Measurements from ENCODE around the gene PRKG1.

Gene PRKG1

GRCh38 chr10:51521605-51522004 lies 447.3 kb downstream of the PRKG1 start:
- H2AFZ ChIP-seq (ENCODE audit: low read length) = no peak overlapping the region

DNA sequence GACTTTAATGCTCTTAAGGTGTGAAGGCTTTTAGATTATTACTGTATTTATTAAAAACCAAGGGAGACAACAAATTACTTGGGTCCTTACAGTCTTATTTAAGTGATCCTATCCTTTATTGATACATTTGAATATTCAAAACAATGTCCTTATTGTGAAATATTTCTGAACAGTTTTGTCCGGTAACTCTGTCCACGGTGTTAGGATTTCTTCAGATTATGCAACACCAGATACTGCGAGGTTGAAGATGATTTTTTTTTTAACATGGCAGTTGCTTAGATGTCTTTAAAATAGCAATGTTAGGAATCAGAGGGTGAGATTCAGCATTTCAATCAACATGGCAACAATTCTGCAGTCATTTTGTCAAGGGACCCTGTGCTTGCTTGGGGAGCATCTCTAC lies 448.6 kb downstream of the PRKG1 start:
- no peaks in the 10 kb centered on the region for H3K4me1 ChIP-seq (ENCODE audit: insufficient read depth, low read length, poor library complexity, severe bottlenecking)
- no peak overlapping the region for H3K4me2 ChIP-seq (ENCODE audit: low read depth, low read length, poor library complexity, severe bottlenecking)
- no peak overlapping the region for H3K9ac ChIP-seq (ENCODE audit: low read depth, low read length, poor library complexity, severe bottlenecking)
- no peaks in the 10 kb centered on the region for H3K36me3 ChIP-seq (ENCODE audit: insufficient read depth, low read length)
- H3K9me2 ChIP-seq (replicated peaks; ENCODE audit: low read depth, low read length) = no peaks in the 10 kb centered on the region
- H3K9me3 ChIP-seq (ENCODE audit: insufficient read depth, low read depth, low read length) = no peaks in the 10 kb centered on the region
- H3K79me2 ChIP-seq (ENCODE audit: insufficient read depth, low read length) = no peaks in the 10 kb centered on the region
- no peaks in the 10 kb centered on the region for H3K27me3 ChIP-seq (ENCODE audit: insufficient read depth, low read length, poor library complexity, severe bottlenecking)
- H4K20me1 ChIP-seq (ENCODE audit: insufficient read depth, low read length, poor library complexity, severe bottlenecking) = no peaks in the 10 kb centered on the region
- TF ChIP-seq, protein P1, sequence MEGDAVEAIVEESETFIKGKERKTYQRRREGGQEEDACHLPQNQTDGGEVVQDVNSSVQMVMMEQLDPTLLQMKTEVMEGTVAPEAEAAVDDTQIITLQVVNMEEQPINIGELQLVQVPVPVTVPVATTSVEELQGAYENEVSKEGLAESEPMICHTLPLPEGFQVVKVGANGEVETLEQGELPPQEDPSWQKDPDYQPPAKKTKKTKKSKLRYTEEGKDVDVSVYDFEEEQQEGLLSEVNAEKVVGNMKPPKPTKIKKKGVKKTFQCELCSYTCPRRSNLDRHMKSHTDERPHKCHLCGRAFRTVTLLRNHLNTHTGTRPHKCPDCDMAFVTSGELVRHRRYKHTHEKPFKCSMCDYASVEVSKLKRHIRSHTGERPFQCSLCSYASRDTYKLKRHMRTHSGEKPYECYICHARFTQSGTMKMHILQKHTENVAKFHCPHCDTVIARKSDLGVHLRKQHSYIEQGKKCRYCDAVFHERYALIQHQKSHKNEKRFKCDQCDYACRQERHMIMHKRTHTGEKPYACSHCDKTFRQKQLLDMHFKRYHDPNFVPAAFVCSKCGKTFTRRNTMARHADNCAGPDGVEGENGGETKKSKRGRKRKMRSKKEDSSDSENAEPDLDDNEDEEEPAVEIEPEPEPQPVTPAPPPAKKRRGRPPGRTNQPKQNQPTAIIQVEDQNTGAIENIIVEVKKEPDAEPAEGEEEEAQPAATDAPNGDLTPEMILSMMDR (conservative IDR thresholded peaks at IDR 0.05; ENCODE audit: low read length) = no peak
- no peaks in the 10 kb centered on the region for H3F3A ChIP-seq (ENCODE audit: low read depth)
- H2AFZ ChIP-seq (ENCODE audit: low read length) = no peak overlapping the region
- no peak overlapping the region for H3K4me3 ChIP-seq (ENCODE audit: low read length, poor library complexity, severe bottlenecking)

More at GRCh38 chr10:51521605-51522004, 447.3 kb downstream of the PRKG1 start:
- H3K9me3 ChIP-seq (ENCODE audit: insufficient read depth, low read depth, low read length) = no peaks in the 10 kb centered on the region
- H3F3A ChIP-seq (ENCODE audit: low read depth) = no peaks in the 10 kb centered on the region
- no peaks in the 10 kb centered on the region for H3K79me2 ChIP-seq (ENCODE audit: insufficient read depth, low read length)
- TF ChIP-seq, protein P1 (conservative IDR thresholded peaks at IDR 0.05; ENCODE audit: low read length) = no peak
- no peak for TF ChIP-seq EZH2phosphoT487 (IDR thresholded peaks at IDR 0.05; ENCODE audit: borderline replicate concordance)
- no peak overlapping the region for H3K4me3 ChIP-seq (ENCODE audit: low read length, poor library complexity, severe bottlenecking)
- no peaks in the 10 kb centered on the region for H3K36me3 ChIP-seq (ENCODE audit: insufficient read depth, low read length)
- no peak overlapping the region for H3K4me2 ChIP-seq (ENCODE audit: low read depth, low read length, poor library complexity, severe bottlenecking)
- no peaks in the 10 kb centered on the region for H4K20me1 ChIP-seq (ENCODE audit: insufficient read depth, low read length, poor library complexity, severe bottlenecking)
- H3K9me2 ChIP-seq (replicated peaks; ENCODE audit: low read depth, low read length) = no peaks in the 10 kb centered on the region
- H3K9ac ChIP-seq (ENCODE audit: low read depth, low read length, poor library complexity, severe bottlenecking) = no peak overlapping the region
- H3K4me1 ChIP-seq (ENCODE audit: insufficient read depth, low read length, poor library complexity, severe bottlenecking) = no peaks in the 10 kb centered on the region
- H3K27me3 ChIP-seq (ENCODE audit: insufficient read depth, low read length, poor library complexity, severe bottlenecking) = no peaks in the 10 kb centered on the region

DNA sequence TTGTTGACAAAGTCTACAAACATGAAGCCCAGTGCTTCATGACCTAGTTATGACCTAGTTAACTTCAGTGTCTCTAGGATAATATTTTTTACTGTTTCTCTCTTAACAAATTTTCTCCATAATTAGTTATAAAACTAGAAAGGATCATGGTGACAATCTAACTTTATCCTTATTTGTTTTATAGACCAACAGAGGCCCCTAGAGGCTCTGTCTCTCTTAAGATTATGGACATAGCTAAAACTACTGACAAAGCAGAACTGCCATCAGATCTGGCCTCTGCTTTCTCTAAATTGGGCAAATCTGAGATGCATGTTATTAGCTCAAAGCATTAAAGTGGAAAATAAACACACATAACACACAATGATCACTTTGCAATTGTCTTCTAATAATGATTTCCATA lies 449.2 kb downstream of the PRKG1 start:
- TF ChIP-seq EZH2phosphoT487 (IDR thresholded peaks at IDR 0.05; ENCODE audit: borderline replicate concordance) = no peak
- TF ChIP-seq, protein P1 (conservative IDR thresholded peaks at IDR 0.05; ENCODE audit: low read length) = no peak
- Histone ChIP-seq H3K9me3 (ENCODE audit: insufficient read depth, low read depth, low read length) (no peaks in the 10 kb centered on the region), H3K4me1 (ENCODE audit: insufficient read depth, low read length, poor library complexity, severe bottlenecking) (no peaks in the 10 kb centered on the region), H3K9me2 (replicated peaks; ENCODE audit: low read depth, low read length) (no peaks in the 10 kb centered on the region), H3K36me3 (ENCODE audit: insufficient read depth, low read length) (no peaks in the 10 kb centered on the region), H3K27me3 (ENCODE audit: insufficient read depth, low read length, poor library complexity, severe bottlenecking) (no peaks in the 10 kb centered on the region), H3F3A (ENCODE audit: low read depth) (no peaks in the 10 kb centered on the region), H3K4me2 (ENCODE audit: low read depth, low read length, poor library complexity, severe bottlenecking) (no peak overlapping the region), H3K4me3 (ENCODE audit: low read length, poor library complexity, severe bottlenecking) (no peak overlapping the region), H3K9ac (ENCODE audit: low read depth, low read length, poor library complexity, severe bottlenecking) (no peak overlapping the region), H4K20me1 (ENCODE audit: insufficient read depth, low read length, poor library complexity, severe bottlenecking) (no peaks in the 10 kb centered on the region), H3K79me2 (ENCODE audit: insufficient read depth, low read length) (no peaks in the 10 kb centered on the region), H2AFZ (ENCODE audit: low read length) (no peak overlapping the region)

Measured in Loucy (cell line).